SK-N-MC (cell line): Measurements from ENCODE around the gene HOXC5.

Experiments used
- EZH2 ChIP-seq: fragments of 200-600 bp; sonication (generic); IDR thresholded peaks from one replicate; pipeline ENCODE4 v1.6.1; 2017; ENCODE audit warnings: antibody characterized with exemption
- FOXP2 ChIP-seq: optimal IDR thresholded peaks from 2 replicates; pipeline ENCODE3; 2011; ENCODE audit warnings: mild to moderate bottlenecking, moderate library complexity; ENCODE audit not compliant: insufficient read depth; ENCODE audit errors: extremely low read length, control extremely low read depth
- POLR2AphosphoS5 ChIP-seq: IDR thresholded peaks from 2 replicates; pipeline ENCODE4 v1.6.1; 2012; ENCODE audit warnings: mild to moderate bottlenecking, low read depth, low read length, borderline replicate concordance

GRCh38 chr12:54002915-54003389, 29.9 kb upstream of the HOXC5 start:
- TF ChIP-seq POLR2AphosphoS5 (no peak), EZH2 (no peak), FOXP2 (no peak)
